Activated CD8-positive, alpha-beta memory T cell treated with anti-CD3 and anti-CD28 coated beads, Interleukin-2, amount 50 U/mL, for 48 hours (primary cell): ENCODE results near the gene AQP12B.

Experiments
- DNase-seq: peaks from one replicate; pipeline ENCODE4 v3.0.0-alpha.2; 2020

Gene AQP12B

GRCh38 chr2:240630771-240631547 lies 51.7 kb downstream of the AQP12B start:
- no peak for DNase-seq

GRCh38 chr2:240629968-240630770 lies 52.5 kb downstream of the AQP12B start:
- DNase-seq: no peak

- DNase-seq: no peak
Observed at GRCh38 chr2:240629619-240629967, 53.1 kb downstream of the AQP12B start.

GRCh38 chr2:240628808-240629618 lies 53.7 kb downstream of the AQP12B start:
- DNase-seq: no peak

- no peak for DNase-seq
Observed at GRCh38 chr2:240628507-240628807, 54.2 kb downstream of the AQP12B start.

- DNase-seq: no peak
Observed at GRCh38 chr2:240627736-240628506, 54.8 kb downstream of the AQP12B start.

- peak; percentile 66 for DNase-seq
Observed at GRCh38 chr2:240626531-240627300, 56.0 kb downstream of the AQP12B start.
